Lower leg skin (tissue), 4 donors: ENCODE measurements around the gene HSPA4L. TPM values are rescaled to one million over a fixed set of nuclear protein-coding genes. Genes with fewer than 3 reads are reported as not detected.

Experiments
- DNase-seq, 2 donors: peaks; one replicate each; pipeline ENCODE4 v3.0.0-alpha.2; 2019; ENCODE audit warnings: low spot score in 2 of 2
- H3K4me3 ChIP-seq: fragments of 200-600 bp; sonication (generic); 2 replicates; pipeline ENCODE4 v1.5.1; 2017; ENCODE audit warnings: mild to moderate bottlenecking, low read depth; ENCODE audit not compliant: poor library complexity, severe bottlenecking
- CTCF ChIP-seq, 3 donors: fragments of 450-650 bp; IDR thresholded peaks; one replicate each; pipeline ENCODE4 v1.5.1; 2016; ENCODE audit warnings: antibody characterized with exemption in 3 of 3, mild to moderate bottlenecking in 3 of 3, moderate library complexity in 2 of 3
- POLR2A ChIP-seq, 2 donors: fragments of 450-650 bp; IDR thresholded peaks; one replicate each; pipeline ENCODE4 v1.6.1; 2016 to 2017; ENCODE audit warnings: antibody characterized with exemption in 2 of 2, mild to moderate bottlenecking in 1 of 2, moderate library complexity in 1 of 2
- WGBS, 2 donors: methylation state at CpG; one replicate each; pipeline ENCODE4 v1.1.5; 2018; 5-methylcytosine and 5-hydroxymethylcytosine counted together
- intact Hi-C: fragments of 100-400 bp; cut with DNase I; formaldehyde crosslinking; loops from one replicate; pipeline ENCODE4 v1.15.0; 2023; ENCODE audit warnings: low total_unique reads
- total RNA-seq, 4 donors: library from RNA; depleted of rRNA; stranded (reverse); fragments of >200 nt; gene quantifications; one replicate each; pipeline ENCODE4 v1.1.0, GENCODE V29; 2016

The HSPA4L gene
- 10 to 100 TPM; 15.8 to 25.1 (median 22.5) TPM for total RNA-seq

- peak within 1 kb of the TSS; percentile 66 for H3K4me3 ChIP-seq
- intact Hi-C loops, result no loop called here
- 0 to 1% methylated on average over 41 to 44 of the region's 63 CpGs for WGBS, 2 donors
- DNase-seq, result peak; percentile 18 to 91
- TF ChIP-seq POLR2A (IDR thresholded peaks at IDR 0.05), result no peak
- peak in 1 of 3 donors; percentile 25 for TF ChIP-seq CTCF (IDR thresholded peaks at IDR 0.05)
These were observed at the start of gene HSPA4L for GRCh38 chr4:127782275-127783025. TSS of gene HSPA4L (plus strand) at chr4:127782322. CDS start at chr4:127782551, 229 bp downstream.

GRCh38 chr4:127732623-127733328 lies 49.3 kb upstream of the HSPA4L start:
- 27 to 28% methylated on average over 8 of the region's 8 CpGs for WGBS, 2 donors
- H3K4me3 ChIP-seq, result no peak overlapping the region
- no peak for DNase-seq
- no peak for TF ChIP-seq CTCF (IDR thresholded peaks at IDR 0.05)
- TF ChIP-seq POLR2A (IDR thresholded peaks at IDR 0.05), result no peak
- intact Hi-C loops, result loop anchor here (5.0 kb wide), 1 partner anchor 130 kb away; no protein-coding TSS in a partner anchor

- intact Hi-C loops, result loop anchor here (5.0 kb wide), 1 partner anchor 133 kb away; no protein-coding TSS in a partner anchor
- WGBS, 2 donors, result 90 to 91% methylated on average over 2 of the region's 2 CpGs
- no peak overlapping the region for H3K4me3 ChIP-seq
- no peak for TF ChIP-seq POLR2A (IDR thresholded peaks at IDR 0.05)
- TF ChIP-seq CTCF (IDR thresholded peaks at IDR 0.05), result no peak
- DNase-seq, result no peak
These were observed 47.1 kb upstream of the HSPA4L start for GRCh38 chr4:127734976-127735375.

- intact Hi-C loops, result no loop called here
- no peak for TF ChIP-seq POLR2A (IDR thresholded peaks at IDR 0.05)
- TF ChIP-seq CTCF (IDR thresholded peaks at IDR 0.05), result no peak
- DNase-seq, result no peak
- 29 to 35% methylated on average over 4 of the region's 4 CpGs for WGBS, 2 donors
- no peak overlapping the region for H3K4me3 ChIP-seq
These were observed 44.8 kb upstream of the HSPA4L start for GRCh38 chr4:127737295-127737694.

GRCh38 chr4:127741247-127741646 lies 40.9 kb upstream of the HSPA4L start:
- TF ChIP-seq POLR2A (IDR thresholded peaks at IDR 0.05) (no peak), CTCF (IDR thresholded peaks at IDR 0.05) (no peak)
- no peak overlapping the region for H3K4me3 ChIP-seq
- intact Hi-C loops, result no loop called here
- 89 to 97% methylated on average over 1 of the region's 1 CpG for WGBS, 2 donors
- DNase-seq, result no peak
